AG04449 (cell line): ENCODE results near the gene ESYT3.
"Not testable (repeated sequence)": the region's sequence is repeated elsewhere in the genome, so short reads cannot be mapped to it uniquely, and the experiment has no call there.

Source experiments
- CTCF ChIA-PET: fragments of 350-600 bp; formaldehyde crosslinking; extraction: SDS; loops from one replicate; lab custom pipeline; 2021; ENCODE audit warnings: antibody characterized with exemption; lab: Yijun Ruan, JAX
- POLR2A ChIA-PET: fragments of 400-600, 350-600 bp; formaldehyde crosslinking; extraction: SDS; loops from one replicate; lab custom pipeline; 2020; ENCODE audit warnings: antibody characterized with exemption, inconsistent platforms; lab: Yijun Ruan, JAX
- DNase-seq: peaks from one replicate; pipeline ENCODE4 v3.0.0-alpha.2; 2010; ENCODE audit warnings: low read depth, low spot score
- H3K4me3 ChIP-seq: 2 replicates; pipeline ENCODE4 v1.5.1; 2011; ENCODE audit warnings: low read depth, mild to moderate bottlenecking, control low read depth, low read length
- CTCF ChIP-seq: IDR thresholded peaks from one replicate; pipeline ENCODE4 v1.5.1; 2011; ENCODE audit warnings: mild to moderate bottlenecking, moderate library complexity, low read length, control low read depth, inconsistent platforms; ENCODE audit not compliant: insufficient read depth; ENCODE audit errors: missing control alignments

ESYT3 gene

GRCh38 chr3:138513090-138513843, 78.9 kb downstream of the ESYT3 start:
- ChIA-PET POLR2A (no interaction called here), CTCF (interaction anchor here (0.7 to 1.2 kb wide), 3 partner anchors 18 to 403 kb away, joined by 3 to 4 read pairs (median 3); no protein-coding TSS in a partner anchor)
- no peak for DNase-seq
- no peak for TF ChIP-seq CTCF
- H3K4me3 ChIP-seq: no peak overlapping the region

DNA sequence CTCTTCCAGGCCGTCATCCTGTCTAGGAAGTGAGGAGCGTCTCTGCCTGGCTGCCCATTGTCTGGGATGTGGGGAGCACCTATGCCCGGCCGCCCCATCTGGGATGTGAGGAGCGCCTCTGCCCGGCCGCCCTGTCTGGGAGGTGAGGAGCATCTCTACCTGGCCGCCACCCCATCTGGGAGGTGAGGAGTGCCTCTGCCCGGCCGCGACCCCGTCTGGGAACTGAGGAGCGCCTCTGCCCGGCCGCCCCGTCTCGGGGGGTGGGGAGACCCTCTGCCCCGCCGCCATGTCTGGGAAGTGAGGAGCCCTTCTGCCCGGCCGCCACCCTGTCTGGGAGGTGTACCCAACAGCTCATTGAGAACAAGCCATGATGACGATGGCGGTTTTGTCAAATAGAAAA, 87.0 kb downstream of the ESYT3 start:
- CTCF ChIA-PET, DNase-seq, POLR2A ChIA-PET, H3K4me3 ChIP-seq: not testable (repeated sequence)
